OCI-M2 (cell line): ENCODE measurements around the gene REPS1.
"Not testable (repeated sequence)": the region's sequence is repeated elsewhere in the genome, so short reads cannot be mapped to it uniquely, and the experiment has no call there.

Source experiments
- DNase-seq: peaks from one replicate; lab custom pipeline; 2025; ENCODE audit not compliant: unreplicated experiment; lab: John Stamatoyannopoulos, UW

Gene REPS1

DNA sequence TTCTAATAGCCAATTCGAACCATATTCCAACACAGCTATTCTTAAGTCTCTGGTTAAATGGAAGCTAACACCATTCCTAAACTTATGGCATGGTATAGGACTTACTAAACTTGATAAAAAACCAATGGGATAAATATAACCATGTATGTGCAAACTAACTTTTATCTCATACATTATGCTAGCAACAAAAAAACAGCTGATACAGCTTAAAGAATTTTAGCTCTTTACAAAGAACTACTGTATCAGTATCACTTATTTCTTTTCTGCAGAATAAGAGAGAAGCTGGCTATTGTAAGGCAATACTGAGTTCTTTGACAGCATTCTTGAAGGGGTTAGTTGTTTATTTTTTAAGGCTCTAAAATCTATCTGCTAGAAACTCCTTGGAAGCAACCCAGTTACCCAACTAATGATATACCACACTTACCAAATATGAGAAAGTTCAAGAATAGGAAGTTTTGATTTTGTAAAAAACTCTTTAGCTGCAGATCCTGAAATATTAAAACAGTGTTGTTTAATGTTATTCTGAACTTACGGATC lies 44.9 kb downstream of the REPS1 start:
- no peak for DNase-seq

- not testable (repeated sequence) for DNase-seq
Measured at GRCh38 chr6:138936873-138937272, 51.2 kb downstream of the REPS1 start.

DNA sequence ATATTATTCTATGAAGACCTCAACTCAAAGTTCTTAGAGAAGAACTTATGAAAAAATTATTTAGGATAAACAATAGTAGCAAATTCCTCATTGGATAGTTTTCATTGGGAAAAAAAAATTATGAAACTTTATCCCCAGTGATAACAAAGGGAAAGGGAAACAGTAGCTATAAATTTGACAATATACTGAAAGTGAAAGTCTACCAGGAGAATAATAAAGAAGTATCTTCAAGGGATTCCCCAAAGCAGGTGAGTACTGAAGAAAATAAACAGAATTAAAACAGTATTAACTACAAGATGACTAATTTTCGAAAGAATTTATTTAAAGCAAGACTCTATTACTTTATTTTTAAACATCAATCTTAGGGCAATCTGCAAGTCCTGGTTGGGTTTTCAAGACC lies 56.4 kb downstream of the REPS1 start:
- DNase-seq = no peak

DNA sequence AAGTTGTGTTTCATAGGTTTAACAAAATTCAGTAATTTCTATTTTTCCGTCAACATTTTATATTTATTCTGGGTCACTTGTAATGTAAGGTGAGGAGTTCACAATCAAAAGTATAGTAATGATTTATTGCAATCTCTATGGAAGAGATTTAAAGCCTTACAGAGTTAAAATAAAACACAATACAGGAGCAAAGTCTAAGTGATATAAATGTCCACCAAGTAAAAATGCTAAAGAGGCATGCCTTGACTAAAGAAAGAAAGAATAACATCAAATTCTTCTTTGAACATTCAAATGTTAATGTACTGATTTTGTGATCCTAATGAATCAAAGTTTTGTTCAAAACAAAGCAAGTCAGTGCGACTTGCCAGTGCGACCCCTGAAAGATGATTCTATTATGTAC lies 61.5 kb downstream of the REPS1 start:
- DNase-seq = no peak

- no peak for DNase-seq
Measured at GRCh38 chr6:138925806-138926205, 62.2 kb downstream of the REPS1 start.

DNA sequence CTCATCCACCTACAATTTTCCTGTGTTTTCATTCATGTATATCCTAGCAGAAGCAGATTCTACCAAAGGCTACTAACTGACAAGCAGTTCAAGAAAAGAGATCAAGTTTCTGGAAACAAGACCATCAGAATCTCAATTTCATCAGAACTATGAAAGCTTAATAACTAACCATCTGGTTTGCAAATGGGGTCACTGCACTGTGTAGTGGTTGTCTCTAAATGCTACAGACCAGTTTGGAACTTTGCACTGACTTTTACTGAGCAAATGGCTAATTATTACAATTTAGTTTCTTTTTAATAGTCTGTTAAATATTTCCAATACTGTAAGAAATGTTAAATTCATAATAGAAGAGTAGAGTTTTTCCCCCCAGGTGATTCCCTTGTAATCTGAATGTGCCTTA lies 64.5 kb downstream of the REPS1 start:
- no peak for DNase-seq

DNA sequence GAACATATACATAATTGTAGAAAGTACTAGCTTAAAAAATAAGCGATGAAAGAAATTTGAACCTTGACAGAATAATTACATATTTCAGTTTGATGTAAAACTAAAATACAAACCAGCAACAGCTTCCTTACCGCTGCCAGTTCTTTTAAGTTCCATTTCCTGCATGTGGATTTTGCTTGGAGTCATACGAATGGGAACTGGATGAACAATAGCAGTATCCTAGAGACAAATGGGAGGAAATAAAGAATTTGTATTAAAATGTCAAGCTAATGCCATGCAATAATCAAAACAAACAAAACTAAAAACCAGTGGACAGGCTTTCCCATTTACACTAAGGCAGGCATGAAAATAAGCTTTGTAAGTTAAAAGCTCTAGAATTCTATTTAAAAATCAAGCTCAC lies 67.1 kb downstream of the REPS1 start:
- no peak for DNase-seq

DNA sequence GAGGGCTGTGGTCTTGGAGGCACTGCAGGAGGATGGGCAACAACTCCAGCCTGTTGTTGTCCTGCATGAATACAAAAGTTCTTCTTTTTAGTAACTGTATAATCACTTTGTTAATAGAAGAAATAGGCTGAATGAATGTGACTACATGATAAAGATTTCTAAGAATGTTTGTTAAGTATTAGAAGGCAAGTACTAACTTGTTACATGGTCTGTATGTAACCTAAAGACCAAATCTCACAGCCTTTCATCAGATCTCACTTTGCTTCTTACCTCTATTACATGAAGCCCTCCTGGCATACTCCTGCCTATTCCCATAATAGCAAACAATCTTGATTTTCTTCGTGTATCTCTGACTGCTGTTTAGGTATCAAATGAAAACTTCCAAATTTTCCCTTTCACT lies 73.4 kb downstream of the REPS1 start:
- DNase-seq = no peak

GRCh38 chr6:138912308-138912707 lies 75.7 kb downstream of the REPS1 start:
- DNase-seq = no peak

- DNase-seq = no peak
Measured at GRCh38 chr6:138909975-138910374, 78.1 kb downstream of the REPS1 start.

DNA sequence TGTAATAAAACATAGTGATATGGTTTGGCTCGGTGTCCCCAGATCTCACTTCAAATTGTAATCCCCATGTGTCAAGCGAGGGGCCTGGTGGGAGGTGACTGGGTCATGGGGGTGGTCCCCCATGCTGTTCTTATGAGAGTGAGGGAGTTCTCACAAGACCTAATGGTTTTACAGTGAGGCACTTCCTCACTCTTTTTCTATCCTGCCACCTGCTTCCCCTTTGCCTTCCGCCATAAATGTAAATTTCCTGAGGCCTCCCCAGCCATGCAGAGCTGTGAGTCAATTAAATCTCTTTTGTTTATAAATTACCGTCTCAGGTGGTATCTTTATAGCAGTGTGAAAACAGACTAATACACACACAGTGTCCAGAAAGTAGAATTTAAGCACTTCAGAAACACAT lies 78.5 kb downstream of the REPS1 start:
- DNase-seq = no peak

DNA sequence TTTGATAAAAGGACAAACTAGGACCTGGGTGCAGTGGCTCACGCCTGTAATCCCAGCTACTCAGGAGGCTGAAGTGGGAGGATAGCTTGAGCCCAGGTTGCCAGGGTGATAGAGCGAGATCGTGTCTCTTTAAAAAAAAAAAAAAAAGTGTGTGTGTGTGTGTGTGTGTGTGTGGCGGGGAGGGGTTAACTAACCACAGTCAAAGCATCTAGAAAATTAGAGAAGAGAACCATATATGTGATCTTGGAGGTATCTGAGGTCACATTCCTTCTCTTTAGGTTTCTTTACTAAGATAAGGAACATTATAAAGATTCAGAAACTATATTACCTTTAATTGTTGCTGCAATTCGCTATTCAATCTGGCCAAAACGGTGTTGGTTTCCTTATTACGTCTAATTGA lies 80.9 kb downstream of the REPS1 start:
- DNase-seq = no peak

GRCh38 chr6:138897031-138897430 lies 91.0 kb downstream of the REPS1 start:
- no peak for DNase-seq

DNA sequence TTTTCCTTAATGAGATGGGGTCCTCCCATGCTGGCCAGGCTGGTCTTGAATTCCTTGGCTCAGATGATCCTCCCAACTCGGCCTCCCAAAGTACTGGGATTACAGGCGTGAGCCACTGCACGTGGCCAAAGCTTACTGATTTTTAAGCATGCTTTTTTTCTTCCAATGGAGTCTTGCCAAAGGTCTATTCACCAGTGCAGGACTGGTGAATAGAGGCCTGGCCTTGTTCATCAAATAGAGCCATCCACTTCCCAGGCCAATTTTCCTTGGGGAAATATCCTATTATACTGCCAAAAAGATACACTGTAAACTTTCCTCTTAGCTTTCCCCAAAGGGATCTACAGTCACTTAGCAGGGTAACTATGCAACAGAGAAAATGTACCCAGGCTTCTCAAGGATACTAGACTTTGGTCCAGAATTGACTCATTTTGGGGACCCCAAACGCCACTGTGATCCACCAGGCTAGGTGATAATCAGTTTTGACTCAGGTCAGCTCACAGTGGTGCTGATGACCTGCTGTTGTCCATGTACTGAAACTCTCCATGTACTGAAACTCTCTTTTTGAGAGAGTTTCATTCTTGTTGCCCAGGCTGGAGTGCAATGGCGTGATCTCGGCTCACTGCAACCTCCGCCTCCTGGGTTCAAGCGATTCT lies 91.8 kb downstream of the REPS1 start:
- no peak for DNase-seq

GRCh38 chr6:138891255-138891986 lies 96.6 kb downstream of the REPS1 start:
- no peak for DNase-seq

DNA sequence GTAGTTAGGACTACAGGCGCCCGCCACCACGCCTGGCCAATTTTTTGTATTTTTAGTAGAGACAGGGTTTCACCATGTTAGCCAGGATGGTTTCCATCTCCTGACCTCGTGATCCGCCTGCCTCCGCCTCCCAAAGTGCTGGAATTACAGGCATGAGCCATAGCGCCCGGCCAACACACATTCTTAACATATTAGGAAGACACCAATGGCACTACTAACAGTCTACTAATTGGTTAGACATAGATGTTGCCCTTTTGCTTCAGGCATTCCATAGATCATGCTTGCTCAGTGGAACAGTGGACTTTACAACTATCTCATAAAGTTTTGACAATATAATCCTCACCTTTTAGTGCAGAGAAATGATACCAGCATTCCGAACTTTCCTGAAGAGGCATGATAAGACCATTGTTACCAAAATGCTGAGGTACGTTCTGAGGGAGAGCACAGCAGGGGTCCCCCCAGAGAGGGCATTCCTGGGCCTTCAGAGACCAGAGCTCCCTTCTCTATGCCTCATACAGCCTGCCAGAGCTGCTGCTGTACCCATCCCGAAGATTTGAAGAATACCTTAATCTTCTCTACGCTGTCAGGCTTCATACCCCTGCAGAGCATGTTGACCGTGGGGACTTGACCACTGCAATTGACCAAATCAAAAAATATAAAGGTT lies 102.8 kb downstream of the REPS1 start:
- DNase-seq = no peak

DNA sequence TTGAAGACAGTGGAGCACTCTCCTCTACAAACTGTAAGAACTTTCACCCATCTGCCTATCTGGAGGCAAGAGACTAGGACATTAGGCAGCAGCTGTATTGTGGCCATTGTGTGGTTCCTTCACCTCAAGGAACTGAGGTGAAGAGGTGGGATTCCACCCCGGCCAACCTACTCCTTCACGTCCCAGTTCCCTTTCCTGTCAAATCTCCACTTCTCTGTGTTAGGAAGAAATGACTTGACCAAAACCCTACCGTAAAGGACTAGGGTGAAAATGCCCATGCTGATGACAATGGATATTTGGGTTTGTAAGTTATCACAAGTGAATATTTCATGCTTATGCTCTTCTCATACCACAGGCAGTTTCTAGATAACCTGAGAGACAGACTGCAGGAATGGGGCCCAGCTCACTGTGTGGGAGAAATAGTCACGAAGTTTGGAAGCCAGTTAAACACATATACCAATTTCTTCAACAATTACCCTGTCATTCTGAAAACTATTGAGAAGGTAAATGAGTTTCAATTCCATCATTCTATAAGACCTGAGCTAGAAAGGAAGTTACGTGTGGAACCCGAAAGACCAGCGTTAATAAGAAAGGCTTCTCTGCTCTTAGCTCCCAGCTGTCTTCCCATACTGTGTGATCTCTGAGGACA lies 105.6 kb downstream of the REPS1 start:
- DNase-seq = no peak

- DNase-seq = no peak
Measured at GRCh38 chr6:138873191-138873590, 114.9 kb downstream of the REPS1 start.

- DNase-seq = no peak
Measured at GRCh38 chr6:138869398-138869797, 118.7 kb downstream of the REPS1 start.

- no peak for DNase-seq
Measured at GRCh38 chr6:138868181-138868580, 119.9 kb downstream of the REPS1 start.

DNA sequence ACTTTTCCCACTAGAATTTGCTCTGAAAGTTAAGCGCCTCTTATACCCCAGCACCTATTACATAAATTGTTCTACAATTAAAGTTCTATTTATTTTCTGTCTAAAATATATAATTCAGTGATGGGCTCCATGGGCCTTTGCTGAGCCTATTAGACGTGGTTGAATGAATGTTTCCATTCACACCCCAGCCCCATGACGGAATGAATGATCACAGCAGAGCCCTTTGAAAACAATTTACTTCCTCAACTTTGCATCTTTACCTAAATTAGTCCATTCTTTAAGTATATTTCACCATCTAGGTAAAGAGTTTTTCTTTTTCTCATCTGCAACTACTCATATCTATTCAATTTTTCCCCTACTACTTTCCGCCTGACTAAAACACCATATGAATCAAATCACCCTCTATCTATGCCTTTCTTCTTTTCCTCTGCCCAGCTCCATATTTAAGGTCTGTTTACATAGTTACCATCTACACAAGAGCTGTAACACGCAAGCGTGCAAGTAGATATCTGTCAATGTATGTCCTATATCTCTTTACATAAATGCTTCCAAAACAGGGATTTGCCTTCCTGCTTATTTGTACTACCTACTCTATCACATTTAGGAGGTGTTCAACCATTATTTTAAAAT lies 122.5 kb downstream of the REPS1 start:
- no peak for DNase-seq
